Measurements from ENCODE around the gene HSPBP1. TPM values are rescaled to one million over a fixed set of nuclear protein-coding genes. Genes with fewer than 3 reads are reported as not detected.

Gene HSPBP1
- total RNA-seq, 2 experiments from 2014 or later = 46.4 to 47.1 TPM

GRCh38 chr19:55270172-55270942, 9.6 kb downstream of the HSPBP1 start:
- ATAC-seq (no peak), DNase-seq (no peak)
- CTCF ChIA-PET = no interaction called here
- Mint-ChIP-seq H3K4me1 (ENCODE audit: low read depth) (peaks cover 4% of the 10 kb centered on the region), H3K9me3 (peaks cover 6% of the 10 kb centered on the region), H3K27me3 (no peaks in the 10 kb centered on the region), H3K4me3 (no peak overlapping the region), H3K36me3 (ENCODE audit: low read depth) (peaks cover 34% of the 10 kb centered on the region), H3K27ac (no peak overlapping the region)
- intact Hi-C loops (cut with micrococcal nuclease) = no loop called here
- no peak for TF ChIP-seq CTCF (IDR thresholded peaks at IDR 0.05)
- POLR2A ChIA-PET = interaction anchor here (1.1 to 1.8 kb wide), 3 partner anchors 10 to 21 kb away, joined by 3 to 13 read pairs (median 3); partner anchors contain the start of genes HSPBP1 and PPP6R1

GRCh38 chr19:55269299-55269698, 10.6 kb downstream of the HSPBP1 start:
- no peaks in the 10 kb centered on the region for H3K27me3 Mint-ChIP-seq
- no peak for TF ChIP-seq CTCF (IDR thresholded peaks at IDR 0.05)
- no peak overlapping the region for H3K27ac Mint-ChIP-seq
- peaks cover 6% of the 10 kb centered on the region for H3K9me3 Mint-ChIP-seq
- H3K36me3 Mint-ChIP-seq (ENCODE audit: low read depth) = peaks cover 31% of the 10 kb centered on the region
- no peak overlapping the region for H3K4me3 Mint-ChIP-seq
- peaks cover 4% of the 10 kb centered on the region for H3K4me1 Mint-ChIP-seq (ENCODE audit: low read depth)
- ChIA-PET CTCF (no interaction called here), POLR2A (interaction anchor here (0.8 to 1.8 kb wide), 3 partner anchors 9 to 58 kb away, joined by 3 to 13 read pairs (median 3); partner anchors contain the start of gene PPP6R1)
- DNase-seq (no peak), ATAC-seq (no peak)
- intact Hi-C loops (cut with micrococcal nuclease) = no loop called here

GRCh38 chr19:55266840-55267239, 13.1 kb downstream of the HSPBP1 start:
- no peak for ATAC-seq
- Mint-ChIP-seq H3K4me1 (ENCODE audit: low read depth) (peaks cover 4% of the 10 kb centered on the region), H3K27ac (no peak overlapping the region), H3K9me3 (peaks cover 6% of the 10 kb centered on the region), H3K4me3 (no peak overlapping the region), H3K27me3 (no peaks in the 10 kb centered on the region), H3K36me3 (ENCODE audit: low read depth) (peaks cover 32% of the 10 kb centered on the region)
- no peak for TF ChIP-seq CTCF (IDR thresholded peaks at IDR 0.05)
- ChIA-PET POLR2A (no interaction called here), CTCF (no interaction called here)
- DNase-seq = no peak
- intact Hi-C loops (cut with micrococcal nuclease) = no loop called here

GRCh38 chr19:55266404-55266803, 13.5 kb downstream of the HSPBP1 start:
- H3K27me3 Mint-ChIP-seq = no peaks in the 10 kb centered on the region
- POLR2A ChIA-PET = no interaction called here
- intact Hi-C loops (cut with micrococcal nuclease) = no loop called here
- no peak for TF ChIP-seq CTCF (IDR thresholded peaks at IDR 0.05)
- H3K9me3 Mint-ChIP-seq = peaks cover 6% of the 10 kb centered on the region
- H3K4me3 Mint-ChIP-seq = no peak overlapping the region
- peaks cover 32% of the 10 kb centered on the region for H3K36me3 Mint-ChIP-seq (ENCODE audit: low read depth)
- CTCF ChIA-PET = no interaction called here
- DNase-seq (no peak), ATAC-seq (no peak)
- peaks cover 4% of the 10 kb centered on the region for H3K4me1 Mint-ChIP-seq (ENCODE audit: low read depth)
- no peak overlapping the region for H3K27ac Mint-ChIP-seq

GRCh38 chr19:55265723-55266386, 14.1 kb downstream of the HSPBP1 start:
- no peak for TF ChIP-seq CTCF (IDR thresholded peaks at IDR 0.05)
- CTCF ChIA-PET = no interaction called here
- intact Hi-C loops (cut with micrococcal nuclease) = no loop called here
- DNase-seq (no peak), ATAC-seq (no peak)
- Mint-ChIP-seq H3K4me3 (no peak overlapping the region), H3K9me3 (peaks cover 6% of the 10 kb centered on the region), H3K27ac (no peak overlapping the region), H3K36me3 (ENCODE audit: low read depth) (peaks cover 32% of the 10 kb centered on the region), H3K4me1 (ENCODE audit: low read depth) (peaks cover 4% of the 10 kb centered on the region), H3K27me3 (no peaks in the 10 kb centered on the region)
- POLR2A ChIA-PET = no interaction called here

All from activated CD8-positive, alpha-beta T cell treated with anti-CD3 and anti-CD28 coated beads for 36 hours (primary cell).